A549 (cell line): ENCODE data around the gene NDUFS8. TPM values are rescaled to one million over a fixed set of nuclear protein-coding genes. Genes with fewer than 3 reads are reported as not detected.

Experiments used
- ATAC-seq, 2 experiments: fragments of 200-7000 bp in 1 of 2; fragments of >200 bp in 1 of 2; cut with Nextera tagmentation in 1 of 2; cut with Tn5 transposase in 1 of 2; 3 replicates each; pipeline versions ENCODE4 v1.8.0 to v1.9.1; 2018 to 2020; ENCODE audit warnings: mild to moderate bottlenecking in 1 of 2, moderate library complexity in 1 of 2
- CTCF ChIA-PET: fragments of 300-600 bp; sonication (Branson Sonifier 250); formaldehyde crosslinking; extraction: SDS; loops from one replicate; lab custom pipeline; 2021; ENCODE audit warnings: antibody characterized with exemption, inconsistent platforms; lab: Yijun Ruan, JAX
- POLR2A ChIA-PET: fragments of 350-600 bp; formaldehyde crosslinking; extraction: SDS; loops from one replicate; lab custom pipeline; 2021; ENCODE audit warnings: antibody characterized with exemption, inconsistent platforms; lab: Yijun Ruan, JAX
- DNase-seq, 2 experiments: peaks; one replicate each; pipeline versions ENCODE4 v3.0.0 to v3.0.0-alpha.2; 2011 to 2016; ENCODE audit warnings: low read depth in 1 of 2, low spot score in 1 of 2
- FAIRE-seq: peaks from 2 replicates; lab custom pipeline; 2011; peaks lifted over from hg19 to GRCh38; lab: Jason Lieb, UNC
- H3K27ac ChIP-seq, 2 experiments: fragments of >200 bp; sonication (Bioruptor Twin); formaldehyde crosslinking; 3 replicates each; pipeline ENCODE4 v1.5.1; 2016 to 2017
- H3K4me1 ChIP-seq: fragments of >200 bp; sonication (Bioruptor Twin); formaldehyde crosslinking; 3 replicates; pipeline ENCODE4 v1.6.1; 2016
- H3K4me2 ChIP-seq: fragments of >200 bp; sonication (Bioruptor Twin); formaldehyde crosslinking; 3 replicates; pipeline ENCODE4 v1.6.1; 2016
- H3K4me3 ChIP-seq: fragments of >200 bp; sonication (Bioruptor Twin); formaldehyde crosslinking; 3 replicates; pipeline ENCODE4 v1.5.1; 2016
- H3K9me3 ChIP-seq: fragments of >200 bp; sonication (Bioruptor Twin); formaldehyde crosslinking; 3 replicates; pipeline ENCODE4 v1.6.1; 2016
- CBX2 ChIP-seq: fragments of 200-600 bp; sonication (generic); IDR thresholded peaks from 2 replicates; pipeline ENCODE4 v1.6.1; 2016; ENCODE audit warnings: low read depth, mild to moderate bottlenecking, borderline replicate concordance
- CHD2 ChIP-seq: fragments of 150-350 bp; IDR thresholded peaks from 2 replicates; pipeline ENCODE4 v1.6.1; 2014; ENCODE audit warnings: low read length; ENCODE audit not compliant: partially characterized antibody
- EHF ChIP-seq: fragments of 250-450 bp; sonication (Bioruptor Pico); IDR thresholded peaks from 2 replicates; pipeline ENCODE4 v1.5.0; 2020; ENCODE audit warnings: mild to moderate bottlenecking
- FOSB ChIP-seq: fragments of 250-450 bp; sonication (Bioruptor Pico); IDR thresholded peaks from 2 replicates; pipeline ENCODE4 v1.5.0; 2020; ENCODE audit warnings: mild to moderate bottlenecking, moderate library complexity
- FOSL2 ChIP-seq, 2 experiments: fragments of 450-650 bp in 1 of 2; fragments of >200 bp in 1 of 2; sonication (Bioruptor Twin) in 1 of 2; formaldehyde crosslinking; IDR thresholded peaks; 2 replicates each; pipeline versions ENCODE4 v1.5.0 to v1.6.1; 2016 to 2020; ENCODE audit warnings: mild to moderate bottlenecking in 1 of 2, moderate library complexity in 1 of 2
- GATA3 ChIP-seq: IDR thresholded peaks from 2 replicates; pipeline ENCODE4 v1.6.1; 2012; ENCODE audit warnings: borderline replicate concordance
- HEYL ChIP-seq: fragments of 250-450 bp; sonication (Bioruptor Pico); IDR thresholded peaks from 2 replicates; pipeline ENCODE4 v1.8.0; 2021; ENCODE audit warnings: mild to moderate bottlenecking, moderate library complexity
- KDM1A ChIP-seq: fragments of 200-600 bp; sonication (generic); IDR thresholded peaks from 2 replicates; pipeline ENCODE4 v1.6.1; 2016; ENCODE audit warnings: low read depth, mild to moderate bottlenecking
- KDM5A ChIP-seq: fragments of 200-600 bp; sonication (generic); IDR thresholded peaks from 2 replicates; pipeline ENCODE4 v1.6.1; 2016; ENCODE audit warnings: antibody characterized with exemption, mild to moderate bottlenecking
- SMC3 ChIP-seq: fragments of >200 bp; sonication (Bioruptor Twin); formaldehyde crosslinking; IDR thresholded peaks from 3 replicates; pipeline ENCODE4 v1.6.1; 2018; ENCODE audit warnings: inconsistent platforms
- ZNF302 ChIP-seq: fragments of 250-450 bp; sonication (Bioruptor Pico); IDR thresholded peaks from 2 replicates; pipeline ENCODE4 v1.9.0; 2021; ENCODE audit warnings: inconsistent platforms, mild to moderate bottlenecking, moderate library complexity
- WGBS: methylation state at CpG from one replicate; pipeline ENCODE4 v1.1.6; 2017; ENCODE audit errors: missing lambda C conversion rate; 5-methylcytosine and 5-hydroxymethylcytosine counted together
- polyA plus RNA-seq, 4 experiments: library from polyadenylated mRNA; depleted of rRNA in 3 of 4; stranded (reverse); fragments of >200 nt; fragmentation: RNase III in 1 of 4; extraction: RNeasy Plus Mini Kit Qiagen cat#74134 plus additional on column Dnase treatment in 1 of 4; gene quantifications; 2 replicates in 3 of 4; 3 replicates in 1 of 4; pipeline ENCODE4 v1.2.3, GENCODE V29; 2011 to 2017
- TF ChIP-seq, protein P1 (sequence below): IDR thresholded peaks from 2 replicates; pipeline ENCODE4 v1.6.1; 2012
- TF ChIP-seq, protein P2 (sequence below): fragments of 200-600 bp; sonication (generic); IDR thresholded peaks from 2 replicates; pipeline ENCODE4 v1.6.1; 2016; ENCODE audit warnings: antibody characterized with exemption, mild to moderate bottlenecking, moderate library complexity
- TF ChIP-seq, protein P3 (sequence below): fragments of 250-450 bp; sonication (Bioruptor Pico); IDR thresholded peaks from 2 replicates; pipeline ENCODE4 v1.5.0; 2020; ENCODE audit warnings: low read depth, mild to moderate bottlenecking, moderate library complexity
- TF ChIP-seq, protein P4 (sequence below): IDR thresholded peaks from 2 replicates; pipeline ENCODE4 v1.6.1; 2012; ENCODE audit warnings: low read depth, borderline replicate concordance
- TF ChIP-seq, protein P5 (sequence below): fragments of >200 bp; sonication (Bioruptor Twin); formaldehyde crosslinking; IDR thresholded peaks from 2 replicates; pipeline ENCODE4 v1.6.1; 2016

NDUFS8 gene
- polyA plus RNA-seq, 2 of the 4 experiments (the other 2 are of a cell fraction) = 71.0 to 298 TPM

DNA sequence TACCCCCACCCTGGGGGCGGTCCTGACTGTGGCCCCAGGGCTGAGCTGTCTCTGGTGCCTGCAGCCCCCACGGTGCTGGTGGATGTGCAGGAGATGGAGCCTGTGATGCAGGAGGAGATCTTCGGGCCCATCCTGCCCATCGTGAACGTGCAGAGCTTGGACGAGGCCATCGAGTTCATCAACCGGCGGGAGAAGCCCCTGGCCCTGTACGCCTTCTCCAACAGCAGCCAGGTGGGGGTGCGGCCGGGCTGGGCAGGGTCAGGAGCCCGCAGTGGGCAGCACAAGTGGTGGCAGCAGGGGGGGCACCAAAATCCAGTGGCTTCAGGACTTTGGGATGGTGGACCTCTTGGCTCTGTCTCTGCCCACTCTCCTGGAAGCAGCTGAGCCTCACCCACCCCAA is 8.0 kb upstream of the NDUFS8 start:
- ChIA-PET CTCF (interaction anchor here (1.0 to 12.3 kb wide), 6 partner anchors 8 to 67 kb away, joined by 3 to 204 read pairs (median 6); partner anchors contain the start of genes ALDH3B1, TCIRG1 and UNC93B1), POLR2A (interaction anchor here (1.8 kb wide), 1 partner anchor 12 kb away, joined by 18 read pairs; the partner anchor contains the start of gene ALDH3B1)
- ATAC-seq (no peak), DNase-seq (no peak), FAIRE-seq (no peak)
- Histone ChIP-seq H3K27ac (peak overlapping the region in 1 of 2 experiments; percentile 99; a peak in 2 of 6 replicates), H3K4me3 (no peak overlapping the region), H3K9me3 (no peaks in the 10 kb centered on the region), H3K4me2 (no peak overlapping the region), H3K4me1 (peaks cover 64% of the 10 kb centered on the region)
- 100% methylated on average over 10 of the region's 13 CpGs for WGBS
- no peak for TF ChIP-seq GATA3
- no peak for TF ChIP-seq HEYL
- TF ChIP-seq CBX2 = no peak
- TF ChIP-seq KDM5A = no peak
- TF ChIP-seq SMC3 = no peak
- TF ChIP-seq, protein P1, sequence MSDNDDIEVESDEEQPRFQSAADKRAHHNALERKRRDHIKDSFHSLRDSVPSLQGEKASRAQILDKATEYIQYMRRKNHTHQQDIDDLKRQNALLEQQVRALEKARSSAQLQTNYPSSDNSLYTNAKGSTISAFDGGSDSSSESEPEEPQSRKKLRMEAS = no peak
- no peak for TF ChIP-seq KDM1A
- TF ChIP-seq, protein P2, sequence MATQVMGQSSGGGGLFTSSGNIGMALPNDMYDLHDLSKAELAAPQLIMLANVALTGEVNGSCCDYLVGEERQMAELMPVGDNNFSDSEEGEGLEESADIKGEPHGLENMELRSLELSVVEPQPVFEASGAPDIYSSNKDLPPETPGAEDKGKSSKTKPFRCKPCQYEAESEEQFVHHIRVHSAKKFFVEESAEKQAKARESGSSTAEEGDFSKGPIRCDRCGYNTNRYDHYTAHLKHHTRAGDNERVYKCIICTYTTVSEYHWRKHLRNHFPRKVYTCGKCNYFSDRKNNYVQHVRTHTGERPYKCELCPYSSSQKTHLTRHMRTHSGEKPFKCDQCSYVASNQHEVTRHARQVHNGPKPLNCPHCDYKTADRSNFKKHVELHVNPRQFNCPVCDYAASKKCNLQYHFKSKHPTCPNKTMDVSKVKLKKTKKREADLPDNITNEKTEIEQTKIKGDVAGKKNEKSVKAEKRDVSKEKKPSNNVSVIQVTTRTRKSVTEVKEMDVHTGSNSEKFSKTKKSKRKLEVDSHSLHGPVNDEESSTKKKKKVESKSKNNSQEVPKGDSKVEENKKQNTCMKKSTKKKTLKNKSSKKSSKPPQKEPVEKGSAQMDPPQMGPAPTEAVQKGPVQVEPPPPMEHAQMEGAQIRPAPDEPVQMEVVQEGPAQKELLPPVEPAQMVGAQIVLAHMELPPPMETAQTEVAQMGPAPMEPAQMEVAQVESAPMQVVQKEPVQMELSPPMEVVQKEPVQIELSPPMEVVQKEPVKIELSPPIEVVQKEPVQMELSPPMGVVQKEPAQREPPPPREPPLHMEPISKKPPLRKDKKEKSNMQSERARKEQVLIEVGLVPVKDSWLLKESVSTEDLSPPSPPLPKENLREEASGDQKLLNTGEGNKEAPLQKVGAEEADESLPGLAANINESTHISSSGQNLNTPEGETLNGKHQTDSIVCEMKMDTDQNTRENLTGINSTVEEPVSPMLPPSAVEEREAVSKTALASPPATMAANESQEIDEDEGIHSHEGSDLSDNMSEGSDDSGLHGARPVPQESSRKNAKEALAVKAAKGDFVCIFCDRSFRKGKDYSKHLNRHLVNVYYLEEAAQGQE = no peak
- TF ChIP-seq FOSB (CRISPR knock-in tag) = no peak

DNA sequence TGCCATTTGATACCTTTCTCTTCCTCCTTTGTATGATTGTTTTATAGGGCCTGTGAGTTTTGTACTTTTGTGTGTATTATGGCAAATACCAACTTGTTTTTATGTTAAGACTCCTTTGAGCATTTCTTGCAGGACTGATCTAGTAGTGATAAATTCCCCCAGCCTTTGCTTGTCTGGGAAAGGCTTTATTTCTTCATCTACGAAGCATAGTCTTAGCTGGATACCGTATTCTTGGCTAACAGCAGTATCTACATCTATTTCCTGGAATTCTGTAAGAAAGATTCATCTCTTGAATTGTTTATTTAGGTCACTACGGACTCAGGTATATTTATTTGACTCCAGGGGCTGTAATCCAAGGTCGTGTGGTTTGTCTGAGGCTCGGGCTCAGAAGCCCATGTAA is 6.0 kb upstream of the NDUFS8 start:
- DNase-seq = no peak
- FAIRE-seq = no peak
- Histone ChIP-seq H3K4me2 (no peak overlapping the region), H3K27ac (peak overlapping the region in 1 of 2 experiments; percentile 98; a peak in 2 of 6 replicates), H3K9me3 (no peaks in the 10 kb centered on the region), H3K4me1 (peaks cover 64% of the 10 kb centered on the region), H3K4me3 (no peak overlapping the region)
- CTCF ChIA-PET = interaction anchor here (2.6 to 12.3 kb wide), 3 partner anchors 9 to 18 kb away, joined by 11 to 204 read pairs (median 60); partner anchors contain the start of genes ALDH3B1, TCIRG1 and UNC93B1
- WGBS = 90% methylated on average over 5 of the region's 5 CpGs
- POLR2A ChIA-PET = interaction anchor here (1.5 to 5.3 kb wide), 3 partner anchors 11 to 19 kb away, joined by 3 to 37 read pairs (median 11); partner anchors contain the start of gene ALDH3B1
- TF ChIP-seq EHF (CRISPR knock-in tag) (no peak), FOSL2 (IDR thresholded peaks at IDR 0.05) (no peak), FOSL2 (CRISPR knock-in tag; IDR thresholded peaks at IDR 0.05) (no peak), CHD2 (no peak), ZNF302 (CRISPR knock-in tag) (no peak)
- TF ChIP-seq, protein P3, sequence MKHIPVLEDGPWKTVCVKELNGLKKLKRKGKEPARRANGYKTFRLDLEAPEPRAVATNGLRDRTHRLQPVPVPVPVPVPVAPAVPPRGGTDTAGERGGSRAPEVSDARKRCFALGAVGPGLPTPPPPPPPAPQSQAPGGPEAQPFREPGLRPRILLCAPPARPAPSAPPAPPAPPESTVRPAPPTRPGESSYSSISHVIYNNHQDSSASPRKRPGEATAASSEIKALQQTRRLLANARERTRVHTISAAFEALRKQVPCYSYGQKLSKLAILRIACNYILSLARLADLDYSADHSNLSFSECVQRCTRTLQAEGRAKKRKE (CRISPR knock-in tag) = no peak
- TF ChIP-seq, protein P4, sequence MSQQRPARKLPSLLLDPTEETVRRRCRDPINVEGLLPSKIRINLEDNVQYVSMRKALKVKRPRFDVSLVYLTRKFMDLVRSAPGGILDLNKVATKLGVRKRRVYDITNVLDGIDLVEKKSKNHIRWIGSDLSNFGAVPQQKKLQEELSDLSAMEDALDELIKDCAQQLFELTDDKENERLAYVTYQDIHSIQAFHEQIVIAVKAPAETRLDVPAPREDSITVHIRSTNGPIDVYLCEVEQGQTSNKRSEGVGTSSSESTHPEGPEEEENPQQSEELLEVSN = no peak
- TF ChIP-seq, protein P1 = no peak
- TF ChIP-seq, protein P5, sequence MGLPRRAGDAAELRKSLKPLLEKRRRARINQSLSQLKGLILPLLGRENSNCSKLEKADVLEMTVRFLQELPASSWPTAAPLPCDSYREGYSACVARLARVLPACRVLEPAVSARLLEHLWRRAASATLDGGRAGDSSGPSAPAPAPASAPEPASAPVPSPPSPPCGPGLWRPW = no peak
- no peak for ATAC-seq
